Retinal pigment epithelial cell (primary cell): ENCODE results near the gene PNMA8A.

Experiments used
- DNase-seq: peaks from one replicate; pipeline ENCODE4 v3.0.0-alpha.2; 2010; ENCODE audit warnings: low read depth
- H3K4me3 ChIP-seq: 2 replicates; pipeline ENCODE4 v1.5.1; 2011; ENCODE audit warnings: mild to moderate bottlenecking, low read length, control low read depth, moderate library complexity
- TF ChIP-seq, protein P1 (sequence below): conservative IDR thresholded peaks from 2 replicates; pipeline ENCODE4 v1.5.1; 2011; ENCODE audit warnings: low read depth, low read length, control low read depth, inconsistent platforms

The PNMA8A gene

DNA sequence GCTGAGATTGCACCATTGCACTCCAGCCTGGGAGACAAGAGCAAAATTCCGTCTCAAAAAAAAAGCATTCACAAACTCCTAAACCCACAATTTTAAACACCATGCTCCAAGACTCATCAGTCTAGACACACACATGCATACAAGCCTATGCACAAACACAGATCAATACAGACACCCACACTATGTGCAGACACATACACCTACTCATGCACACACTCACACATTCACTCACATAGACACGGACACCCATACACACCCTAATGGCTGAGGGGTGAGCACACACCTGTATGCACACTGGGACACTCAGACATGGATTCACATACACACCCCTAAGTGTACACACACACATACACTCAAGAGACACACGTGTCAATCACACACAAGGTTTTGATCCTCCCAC is 15.0 kb upstream of the PNMA8A start:
- no peak overlapping the region for H3K4me3 ChIP-seq
- no peak for DNase-seq
- TF ChIP-seq, protein P1, sequence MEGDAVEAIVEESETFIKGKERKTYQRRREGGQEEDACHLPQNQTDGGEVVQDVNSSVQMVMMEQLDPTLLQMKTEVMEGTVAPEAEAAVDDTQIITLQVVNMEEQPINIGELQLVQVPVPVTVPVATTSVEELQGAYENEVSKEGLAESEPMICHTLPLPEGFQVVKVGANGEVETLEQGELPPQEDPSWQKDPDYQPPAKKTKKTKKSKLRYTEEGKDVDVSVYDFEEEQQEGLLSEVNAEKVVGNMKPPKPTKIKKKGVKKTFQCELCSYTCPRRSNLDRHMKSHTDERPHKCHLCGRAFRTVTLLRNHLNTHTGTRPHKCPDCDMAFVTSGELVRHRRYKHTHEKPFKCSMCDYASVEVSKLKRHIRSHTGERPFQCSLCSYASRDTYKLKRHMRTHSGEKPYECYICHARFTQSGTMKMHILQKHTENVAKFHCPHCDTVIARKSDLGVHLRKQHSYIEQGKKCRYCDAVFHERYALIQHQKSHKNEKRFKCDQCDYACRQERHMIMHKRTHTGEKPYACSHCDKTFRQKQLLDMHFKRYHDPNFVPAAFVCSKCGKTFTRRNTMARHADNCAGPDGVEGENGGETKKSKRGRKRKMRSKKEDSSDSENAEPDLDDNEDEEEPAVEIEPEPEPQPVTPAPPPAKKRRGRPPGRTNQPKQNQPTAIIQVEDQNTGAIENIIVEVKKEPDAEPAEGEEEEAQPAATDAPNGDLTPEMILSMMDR = no peak

DNA sequence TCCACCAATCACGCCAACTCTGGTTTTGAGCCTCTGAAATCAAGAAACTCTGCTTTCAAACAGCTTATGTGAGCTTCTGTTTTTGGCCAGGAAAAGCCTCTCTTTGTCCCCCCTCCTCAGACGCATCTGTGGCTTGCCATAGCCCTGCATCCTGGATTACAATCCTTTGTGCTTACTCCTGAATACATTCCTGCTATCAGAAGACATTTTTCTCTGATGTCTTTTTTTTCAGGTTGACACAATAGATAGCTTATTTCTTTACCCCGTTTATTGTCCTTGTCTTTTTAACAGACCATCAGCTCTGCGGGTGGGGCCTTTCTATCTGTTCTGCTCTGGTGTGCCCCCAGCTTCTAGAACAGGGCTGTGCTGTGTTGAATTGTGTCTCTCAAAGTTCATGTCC is 13.3 kb upstream of the PNMA8A start:
- no peak for DNase-seq
- TF ChIP-seq, protein P1 = no peak
- no peak overlapping the region for H3K4me3 ChIP-seq

DNA sequence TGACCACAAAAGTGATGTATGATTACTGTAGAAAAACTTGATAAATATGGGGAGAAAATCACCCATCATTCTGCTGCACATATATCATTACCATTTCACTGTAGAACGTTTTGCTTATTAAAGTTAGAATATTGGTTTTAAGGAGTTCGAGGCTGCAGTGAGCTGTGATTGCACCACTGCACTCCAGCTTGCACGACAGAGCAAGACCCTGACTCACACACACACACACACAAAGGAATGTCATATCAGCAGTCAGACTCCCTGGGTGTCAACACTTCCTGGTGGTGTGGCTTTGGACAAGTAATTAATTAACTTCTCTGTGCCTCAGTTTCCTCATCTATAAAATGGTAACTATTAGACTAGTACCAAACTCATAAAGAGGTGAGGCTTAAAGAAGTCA is 11.3 kb upstream of the PNMA8A start:
- TF ChIP-seq, protein P1 = no peak
- DNase-seq = no peak
- no peak overlapping the region for H3K4me3 ChIP-seq

GRCh38 chr19:46481947-46482346 is 10.6 kb upstream of the PNMA8A start:
- H3K4me3 ChIP-seq = no peak overlapping the region
- TF ChIP-seq, protein P1 = no peak
- DNase-seq = no peak

DNA sequence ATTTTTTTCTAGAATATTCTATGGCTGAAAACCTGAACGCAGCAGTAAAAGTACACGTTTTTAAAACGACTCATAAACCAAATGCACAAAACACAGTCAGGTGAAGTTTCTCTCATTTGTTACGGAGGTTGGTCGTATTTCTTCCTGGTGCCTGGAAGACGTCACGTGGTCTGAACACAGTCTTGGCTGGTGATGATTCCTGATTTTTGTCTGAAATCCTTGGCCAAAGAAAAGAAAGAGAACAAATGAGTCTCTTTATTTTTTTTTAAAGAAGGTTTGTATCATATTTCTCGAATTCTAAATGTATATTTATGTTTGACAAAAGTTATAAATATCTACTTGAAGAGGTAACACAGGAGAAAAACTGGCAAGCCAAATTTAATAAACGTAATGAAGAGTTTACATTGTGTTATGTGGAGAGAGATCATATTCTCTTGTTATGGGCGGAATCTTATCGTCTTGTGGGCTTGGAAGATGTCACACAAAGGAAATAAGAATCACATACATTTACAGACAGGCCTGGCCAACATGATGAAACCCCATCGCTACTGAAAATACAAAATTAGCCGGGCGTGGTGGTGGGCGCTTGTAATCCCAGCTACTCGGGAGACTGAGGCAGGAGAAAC is 10.0 kb upstream of the PNMA8A start:
- no peak overlapping the region for H3K4me3 ChIP-seq
- DNase-seq = no peak
- TF ChIP-seq, protein P1 = no peak

GRCh38 chr19:46480415-46480814 is 9.1 kb upstream of the PNMA8A start:
- TF ChIP-seq, protein P1 = no peak
- DNase-seq = no peak

DNA sequence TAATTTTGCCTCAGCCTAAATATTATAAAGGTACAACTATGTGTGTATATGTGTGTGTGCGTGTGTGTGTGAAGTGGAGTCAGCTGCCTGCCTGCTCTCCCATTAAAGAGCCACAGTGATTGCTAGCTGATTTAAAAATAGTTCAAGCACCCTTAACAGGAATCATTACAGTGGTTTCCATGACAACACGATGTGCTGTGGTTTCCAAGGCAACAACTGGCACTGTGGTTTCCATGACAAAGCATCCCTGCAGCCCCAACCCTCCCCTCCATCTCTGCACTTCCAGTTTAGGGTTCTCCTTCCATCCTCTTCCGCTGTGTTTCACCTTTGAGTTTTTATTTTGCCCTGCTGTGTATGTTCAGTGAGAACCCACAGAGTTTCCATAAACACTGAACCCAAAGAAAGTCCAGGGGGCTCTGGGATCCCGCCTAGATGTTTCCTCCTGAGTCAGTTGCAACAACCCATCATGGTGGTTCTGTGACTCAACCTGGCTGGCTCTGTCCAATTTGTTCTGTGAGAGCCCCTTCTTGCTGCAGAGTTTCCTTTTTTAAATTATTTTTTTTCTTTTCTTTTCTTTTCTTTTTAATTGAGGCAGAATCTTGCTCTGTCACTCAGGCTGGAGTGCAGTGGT is 7.1 kb upstream of the PNMA8A start:
- TF ChIP-seq, protein P1 = no peak
- DNase-seq = no peak
- H3K4me3 ChIP-seq = no peak overlapping the region

More at GRCh38 chr19:46480415-46480814, 9.1 kb upstream of the PNMA8A start:
- H3K4me3 ChIP-seq = no peak overlapping the region
